DOHH2 (cell line): ENCODE data around the gene SGPL1.

Experiments
- H3F3A ChIP-seq: fragments of 200-600 bp; sonication (generic), shearing (Covaris generic); 2 replicates; pipeline ENCODE4 v1.6.0; 2016; ENCODE audit warnings: antibody characterized with exemption, mild to moderate bottlenecking; ENCODE audit not compliant: control insufficient read depth, insufficient read depth
- H3K27ac ChIP-seq: fragments of 200-600 bp; sonication (generic); 2 replicates; pipeline ENCODE4 v1.5.1; 2014; ENCODE audit warnings: low read depth, mild to moderate bottlenecking, low read length, moderate library complexity
- H3K27me3 ChIP-seq: fragments of 200-600 bp; sonication (generic); 2 replicates; pipeline ENCODE4 v1.6.1; 2014; ENCODE audit warnings: mild to moderate bottlenecking, low read length, mixed read lengths; ENCODE audit not compliant: control insufficient read depth
- H3K36me3 ChIP-seq: fragments of 200-600 bp; sonication (generic); 2 replicates; pipeline ENCODE4 v1.6.1; 2014; ENCODE audit warnings: mild to moderate bottlenecking, low read length, moderate library complexity, mixed read lengths; ENCODE audit not compliant: control insufficient read depth
- H3K4me1 ChIP-seq: fragments of 200-600 bp; sonication (generic); 2 replicates; pipeline ENCODE4 v1.6.1; 2014; ENCODE audit warnings: mild to moderate bottlenecking, low read length, mixed read lengths; ENCODE audit not compliant: control insufficient read depth
- H3K4me2 ChIP-seq: fragments of 200-600 bp; sonication (generic); 2 replicates; pipeline ENCODE4 v1.6.0; 2014; ENCODE audit warnings: mild to moderate bottlenecking, low read length, moderate library complexity
- H3K4me3 ChIP-seq: fragments of 200-600 bp; sonication (generic); 2 replicates; pipeline ENCODE4 v1.5.1; 2014; ENCODE audit warnings: mild to moderate bottlenecking, low read length, mixed read lengths
- H3K79me2 ChIP-seq: fragments of 200-600 bp; sonication (generic); 2 replicates; pipeline ENCODE4 v1.6.1; 2014; ENCODE audit warnings: mild to moderate bottlenecking, low read length, mixed read lengths; ENCODE audit not compliant: control insufficient read depth
- H3K9me2 ChIP-seq: fragments of 200-600 bp; sonication (generic); replicated peaks from 2 replicates; pipeline ENCODE4 v1.6.1; 2014; ENCODE audit warnings: mild to moderate bottlenecking, low read length, mixed read lengths; ENCODE audit not compliant: control insufficient read depth
- H3K9me3 ChIP-seq: fragments of 200-600 bp; sonication (generic); 2 replicates; pipeline ENCODE4 v1.6.1; 2014; ENCODE audit warnings: antibody characterized with exemption, low read length, mixed read lengths; ENCODE audit not compliant: control insufficient read depth, insufficient read depth
- H4K20me1 ChIP-seq: fragments of 200-600 bp; sonication (generic); 2 replicates; pipeline ENCODE4 v1.6.0; 2014; ENCODE audit warnings: low read depth, mild to moderate bottlenecking, antibody characterized with exemption, low read length, moderate library complexity; ENCODE audit not compliant: control insufficient read depth, insufficient read depth
- CTCF ChIP-seq: fragments of 200-600 bp; sonication (generic); IDR thresholded peaks from one replicate; pipeline ENCODE4 v1.5.1; 2014; ENCODE audit warnings: antibody characterized with exemption, mild to moderate bottlenecking, low read depth, low read length; ENCODE audit not compliant: poor library complexity, severe bottlenecking
- EZH2phosphoT487 ChIP-seq: fragments of 200-600 bp; sonication (generic); IDR thresholded peaks from 2 replicates; pipeline ENCODE4 v1.6.1; 2017; ENCODE audit warnings: borderline replicate concordance, mild to moderate bottlenecking, antibody characterized with exemption, low read length, moderate library complexity, mixed read lengths

SGPL1 gene

GRCh38 chr10:70830164-70830563 is 14.4 kb downstream of the SGPL1 start:
- H3K27ac ChIP-seq: no peak overlapping the region
- H3F3A ChIP-seq: no peaks in the 10 kb centered on the region
- H3K4me1 ChIP-seq: no peaks in the 10 kb centered on the region
- H3K9me3 ChIP-seq: no peaks in the 10 kb centered on the region
- no peaks in the 10 kb centered on the region; the same call in 1 of the 2 replicates for H3K79me2 ChIP-seq
- no peaks in the 10 kb centered on the region for H4K20me1 ChIP-seq
- TF ChIP-seq EZH2phosphoT487 (no peak), CTCF (no peak)
- no peak overlapping the region for H3K4me3 ChIP-seq
- no peaks in the 10 kb centered on the region for H3K36me3 ChIP-seq
- no peaks in the 10 kb centered on the region for H3K9me2 ChIP-seq
- H3K27me3 ChIP-seq: no peaks in the 10 kb centered on the region
- H3K4me2 ChIP-seq: no peak overlapping the region

GRCh38 chr10:70832221-70832620 is 16.5 kb downstream of the SGPL1 start:
- TF ChIP-seq EZH2phosphoT487 (no peak), CTCF (no peak)
- no peak overlapping the region for H3K4me3 ChIP-seq
- no peaks in the 10 kb centered on the region for H3F3A ChIP-seq
- H3K9me3 ChIP-seq: no peaks in the 10 kb centered on the region
- H3K4me1 ChIP-seq: no peaks in the 10 kb centered on the region
- H3K36me3 ChIP-seq: no peaks in the 10 kb centered on the region
- H3K27ac ChIP-seq: no peak overlapping the region
- no peak overlapping the region for H3K4me2 ChIP-seq
- H4K20me1 ChIP-seq: no peaks in the 10 kb centered on the region
- no peaks in the 10 kb centered on the region for H3K9me2 ChIP-seq
- no peaks in the 10 kb centered on the region; the same call in 1 of the 2 replicates for H3K79me2 ChIP-seq
- no peaks in the 10 kb centered on the region for H3K27me3 ChIP-seq

GRCh38 chr10:70832852-70833528 is 17.2 kb downstream of the SGPL1 start:
- Histone ChIP-seq H3K4me3 (no peak overlapping the region), H3K27me3 (no peaks in the 10 kb centered on the region), H3K9me2 (no peaks in the 10 kb centered on the region), H3K4me1 (no peaks in the 10 kb centered on the region), H3F3A (no peaks in the 10 kb centered on the region), H4K20me1 (no peaks in the 10 kb centered on the region), H3K79me2 (no peaks in the 10 kb centered on the region; the same call in 1 of the 2 replicates), H3K9me3 (no peaks in the 10 kb centered on the region), H3K36me3 (no peaks in the 10 kb centered on the region), H3K27ac (no peak overlapping the region), H3K4me2 (no peak overlapping the region)
- TF ChIP-seq EZH2phosphoT487 (no peak), CTCF (no peak)
